Measurements from ENCODE around the gene STIM2. TPM values are rescaled to one million over a fixed set of nuclear protein-coding genes. Genes with fewer than 3 reads are reported as not detected.

The STIM2 gene
- total and polyA plus RNA-seq, 9 of the 15 experiments (the other 6 are each of a cell fraction or from before 2014, with no cell fraction given) = 7.2 to 26.8 (median 15.4) TPM

- TF ChIP-seq POLR2B (IDR thresholded peaks at IDR 0.05; ENCODE audit: low read depth, partially characterized antibody) (peak; percentile 89), SAFB (IDR thresholded peaks at IDR 0.05; ENCODE audit: borderline replicate concordance, low read depth, low read length) (peak; percentile 17; the same call in 1 of the 2 replicates), NFATC3 (IDR thresholded peaks at IDR 0.05) (no peak), FOXK1 (CRISPR knock-in tag; IDR thresholded peaks at IDR 0.05; ENCODE audit: borderline replicate concordance) (no peak), TBL1XR1 (IDR thresholded peaks at IDR 0.05; ENCODE audit: low read length in 2 of 2) (0 out of 4 replicates have a peak, but pooled peaks of 1 of the 2 experiments have one; percentile 15), SMAD3 (CRISPR knock-in tag; conservative IDR thresholded peaks at IDR 0.05) (0 out of 2 replicates have a peak, but pooled peaks have one; percentile 55), ZNF274 (IDR thresholded peaks at IDR 0.05; ENCODE audit: borderline replicate concordance, low read depth, low read length) (no peak), CREB1 (IDR thresholded peaks at IDR 0.05) (no peak), CREB1 (CRISPR knock-in tag; IDR thresholded peaks at IDR 0.05) (peak; percentile 24; the same call in 1 of the 2 replicates), KLF10 (CRISPR knock-in tag; IDR thresholded peaks at IDR 0.05) (no peak), ZEB2 (IDR thresholded peaks at IDR 0.05) (no peak), SP1 (CRISPR knock-in tag; IDR thresholded peaks at IDR 0.05) (peak; percentile 81), RAD51 (IDR thresholded peaks at IDR 0.05; ENCODE audit: borderline replicate concordance, low read depth) (no peak), ZNF695 (CRISPR knock-in tag; IDR thresholded peaks at IDR 0.05) (no peak), CHD2 (IDR thresholded peaks at IDR 0.05; ENCODE audit: low read depth, low read length) (no peak), TEAD2 (tag; IDR thresholded peaks at IDR 0.05) (no peak), MYC (IDR thresholded peaks at IDR 0.05; ENCODE audit: low read depth, low read length) (peak; percentile 27; the same call in 1 of the 2 replicates), MYC (CRISPR knock-in tag; IDR thresholded peaks at IDR 0.05; ENCODE audit: borderline replicate concordance, low read depth) (no peak), LEF1 (IDR thresholded peaks at IDR 0.05) (no peak), SIN3A (IDR thresholded peaks at IDR 0.05; ENCODE audit: borderline replicate concordance in 2 of 2, control insufficient read depth in 1 of 2, low read depth in 2 of 2, low read length in 2 of 2) (no peak; a peak in 1 of 4 replicates), ATF1 (CRISPR knock-in tag; IDR thresholded peaks at IDR 0.05) (no peak), ATF1 (tag; IDR thresholded peaks at IDR 0.05) (peak; percentile 78), ZNF146 (CRISPR knock-in tag; IDR thresholded peaks at IDR 0.05; ENCODE audit: unreplicated experiment) (no peak), ZNF785 (CRISPR knock-in tag; IDR thresholded peaks at IDR 0.05) (no peak), TCF7 (IDR thresholded peaks at IDR 0.05; ENCODE audit: borderline replicate concordance) (no peak), RNF2 (IDR thresholded peaks at IDR 0.05) (peak; percentile 46; the same call in 1 of the 2 replicates)
- TF ChIP-seq, protein P1, sequence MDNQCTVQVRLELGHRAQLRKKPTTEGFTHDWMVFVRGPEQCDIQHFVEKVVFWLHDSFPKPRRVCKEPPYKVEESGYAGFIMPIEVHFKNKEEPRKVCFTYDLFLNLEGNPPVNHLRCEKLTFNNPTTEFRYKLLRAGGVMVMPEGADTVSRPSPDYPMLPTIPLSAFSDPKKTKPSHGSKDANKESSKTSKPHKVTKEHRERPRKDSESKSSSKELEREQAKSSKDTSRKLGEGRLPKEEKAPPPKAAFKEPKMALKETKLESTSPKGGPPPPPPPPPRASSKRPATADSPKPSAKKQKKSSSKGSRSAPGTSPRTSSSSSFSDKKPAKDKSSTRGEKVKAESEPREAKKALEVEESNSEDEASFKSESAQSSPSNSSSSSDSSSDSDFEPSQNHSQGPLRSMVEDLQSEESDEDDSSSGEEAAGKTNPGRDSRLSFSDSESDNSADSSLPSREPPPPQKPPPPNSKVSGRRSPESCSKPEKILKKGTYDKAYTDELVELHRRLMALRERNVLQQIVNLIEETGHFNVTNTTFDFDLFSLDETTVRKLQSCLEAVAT (IDR thresholded peaks at IDR 0.05) = peak in 1 of 2 experiments; percentile 37; a peak in 1 of 4 replicates
- TF ChIP-seq, protein P2, sequence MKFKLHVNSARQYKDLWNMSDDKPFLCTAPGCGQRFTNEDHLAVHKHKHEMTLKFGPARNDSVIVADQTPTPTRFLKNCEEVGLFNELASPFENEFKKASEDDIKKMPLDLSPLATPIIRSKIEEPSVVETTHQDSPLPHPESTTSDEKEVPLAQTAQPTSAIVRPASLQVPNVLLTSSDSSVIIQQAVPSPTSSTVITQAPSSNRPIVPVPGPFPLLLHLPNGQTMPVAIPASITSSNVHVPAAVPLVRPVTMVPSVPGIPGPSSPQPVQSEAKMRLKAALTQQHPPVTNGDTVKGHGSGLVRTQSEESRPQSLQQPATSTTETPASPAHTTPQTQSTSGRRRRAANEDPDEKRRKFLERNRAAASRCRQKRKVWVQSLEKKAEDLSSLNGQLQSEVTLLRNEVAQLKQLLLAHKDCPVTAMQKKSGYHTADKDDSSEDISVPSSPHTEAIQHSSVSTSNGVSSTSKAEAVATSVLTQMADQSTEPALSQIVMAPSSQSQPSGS (CRISPR knock-in tag; IDR thresholded peaks at IDR 0.05) = no peak
These were observed at the start of gene STIM2 (continued) for GRCh38 chr4:26860157-26860921.

Measured in K562 (cell line).